GM13976 (cell line): ENCODE results near the gene FREM1.

Source experiments
- DNase-seq: peaks from one replicate; pipeline ENCODE4 v3.0.0; 2012; ENCODE audit warnings: low spot score
- CTCF ChIP-seq: IDR thresholded peaks from 2 replicates; pipeline ENCODE4 v1.5.1; 2012; ENCODE audit warnings: borderline replicate concordance, mild to moderate bottlenecking; ENCODE audit not compliant: insufficient read depth; ENCODE audit errors: extremely low read depth, missing control alignments, control extremely low read depth
- in situ Hi-C: fragments of 300-500 bp; cut with MboI; formaldehyde crosslinking; loops from one replicate; pipeline ENCODE4 v1.12.0; 2022; ENCODE audit warnings: low sequenced_read_pairs, mixed read lengths, inconsistent platforms; ENCODE audit not compliant: unreplicated experiment

Gene FREM1

GRCh38 chr9:14907360-14907685 is 2.9 kb downstream of the FREM1 start:
- TF ChIP-seq CTCF = no peak
- in situ Hi-C loops = no loop called here
- no peak for DNase-seq

- in situ Hi-C loops = no loop called here
- TF ChIP-seq CTCF = no peak
- no peak for DNase-seq
These were observed 3.4 kb downstream of the FREM1 start for GRCh38 chr9:14906644-14907359.

GRCh38 chr9:14906000-14906399 is 4.2 kb downstream of the FREM1 start:
- no peak for DNase-seq
- in situ Hi-C loops = no loop called here
- TF ChIP-seq CTCF = no peak

- TF ChIP-seq CTCF = no peak
- no peak for DNase-seq
- in situ Hi-C loops = no loop called here
These were observed 7.2 kb downstream of the FREM1 start for GRCh38 chr9:14903040-14903439.

- no peak for TF ChIP-seq CTCF
- in situ Hi-C loops = no loop called here
- DNase-seq = no peak
These were observed 7.7 kb downstream of the FREM1 start for GRCh38 chr9:14902561-14902960.

- in situ Hi-C loops = no loop called here
- no peak for DNase-seq
These were observed 10.4 kb downstream of the FREM1 start for GRCh38 chr9:14899815-14900193.

More at GRCh38 chr9:14899815-14900193, 10.4 kb downstream of the FREM1 start:
- TF ChIP-seq CTCF = no peak
